Subcutaneous abdominal adipose tissue (tissue), 5 donors: ENCODE data around the gene BTG2.
"Not testable (repeated sequence)": the region's sequence is repeated elsewhere in the genome, so short reads cannot be mapped to it uniquely, and the experiment has no call there.

Source experiments
- H3K27ac ChIP-seq: one replicate; pipeline ENCODE4 v1.7.0; 2013; ENCODE audit warnings: low read depth, mild to moderate bottlenecking, inconsistent platforms, low read length, moderate library complexity
- H3K27me3 ChIP-seq, 5 donors: one replicate each; pipeline ENCODE4 v1.7.0; 2013; ENCODE audit warnings: low read length in 5 of 5, inconsistent platforms in 1 of 5; ENCODE audit not compliant: control insufficient read depth in 5 of 5, insufficient read depth in 4 of 5
- H3K36me3 ChIP-seq, 5 donors: one replicate each; pipeline ENCODE4 v1.7.0; 2013; ENCODE audit warnings: low read length in 5 of 5; ENCODE audit not compliant: control insufficient read depth in 5 of 5, insufficient read depth in 5 of 5
- H3K4me1 ChIP-seq, 5 donors: one replicate each; pipeline ENCODE4 v1.7.0; 2013; ENCODE audit warnings: low read length in 5 of 5, mild to moderate bottlenecking in 3 of 5, moderate library complexity in 1 of 5; ENCODE audit not compliant: control insufficient read depth in 5 of 5, insufficient read depth in 5 of 5
- H3K4me3 ChIP-seq, 5 donors: one replicate each; pipeline ENCODE4 v1.7.0; 2013; ENCODE audit warnings: low read length in 5 of 5, low read depth in 1 of 5
- H3K9ac ChIP-seq, 5 donors: one replicate each; pipeline ENCODE4 v1.7.0; 2013; ENCODE audit warnings: low read length in 5 of 5, mild to moderate bottlenecking in 4 of 5, moderate library complexity in 3 of 5
- H3K9me3 ChIP-seq, 5 donors: one replicate each; pipeline ENCODE4 v1.7.0; 2013; ENCODE audit warnings: low read length in 5 of 5; ENCODE audit not compliant: control insufficient read depth in 5 of 5
- donor health status: healthy.
- donor health status: healthy.
- donor health status: healthy.
- donor health status: healthy.
- donor health status: healthy.

The BTG2 gene

GRCh38 chr1:203314025-203314759, 8.9 kb downstream of the BTG2 start:
- not testable (repeated sequence) for H3K27ac ChIP-seq, H3K27me3 ChIP-seq, H3K4me3 ChIP-seq, H3K9ac ChIP-seq, H3K9me3 ChIP-seq
- peaks cover 0 to 15% (median 3%) of the 10 kb centered on the region in 5 donors for H3K36me3 ChIP-seq
- H3K4me1 ChIP-seq: peaks cover 0 to 27% (median 19%) of the 10 kb centered on the region in 5 donors

DNA sequence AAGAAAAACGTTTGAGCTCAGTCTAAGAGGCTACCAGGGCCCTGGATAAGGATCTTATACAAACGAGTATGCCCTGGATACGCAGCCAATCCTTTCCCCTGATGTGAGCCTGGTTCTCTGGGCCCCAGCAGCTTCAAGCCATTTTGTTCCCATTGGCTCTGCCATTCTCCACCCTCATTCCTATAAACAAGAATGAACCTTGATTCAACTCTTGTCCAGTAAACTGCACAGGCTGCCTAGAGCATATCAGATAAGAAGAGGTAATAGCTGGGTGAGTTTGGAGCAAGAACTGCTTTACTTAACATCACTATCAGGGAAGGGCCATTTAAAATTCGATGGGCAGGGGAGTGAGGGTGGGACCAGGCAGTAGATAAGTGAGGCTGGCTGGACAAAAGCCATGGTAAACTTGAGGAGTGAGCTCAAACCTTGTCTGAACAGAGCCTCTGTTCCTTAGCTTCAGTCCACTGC, 11.3 kb downstream of the BTG2 start:
- Histone ChIP-seq H3K4me3 (no peak overlapping the region), H3K27ac (no peak overlapping the region), H3K27me3 (no peaks in the 10 kb centered on the region), H3K9me3 (no peaks in the 10 kb centered on the region), H3K36me3 (no peaks in the 10 kb centered on the region), H3K4me1 (peaks cover 3 to 30% (median 25%) of the 10 kb centered on the region in 5 donors), H3K9ac (peak overlapping the region in 1 of 5 donors; percentile 0)

- Histone ChIP-seq H3K36me3 (no peaks in the 10 kb centered on the region), H3K4me1 (peaks cover 10 to 39% (median 33%) of the 10 kb centered on the region in 5 donors), H3K9ac (no peak overlapping the region), H3K9me3 (no peaks in the 10 kb centered on the region), H3K27ac (no peak overlapping the region), H3K27me3 (no peaks in the 10 kb centered on the region), H3K4me3 (no peak overlapping the region)
Observed at GRCh38 chr1:203317429-203318228, 12.3 kb downstream of the BTG2 start.

DNA sequence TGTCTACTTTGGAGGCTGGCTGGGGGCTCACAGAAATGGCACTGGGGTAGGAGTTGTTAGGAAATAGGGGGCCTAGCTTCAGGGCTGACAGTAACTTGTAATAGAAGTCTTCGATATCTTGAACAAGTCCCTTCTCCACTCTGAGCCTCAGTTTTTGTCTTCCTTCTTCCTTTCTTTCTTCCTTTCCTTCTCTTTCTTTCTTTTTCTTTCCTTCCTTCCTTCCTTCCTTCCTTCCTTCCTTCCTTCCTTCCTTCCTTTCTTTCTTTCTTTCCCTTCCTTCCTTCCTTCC, 12.9 kb downstream of the BTG2 start:
- peaks cover 14 to 45% (median 38%) of the 10 kb centered on the region in 5 donors for H3K4me1 ChIP-seq
- H3K9ac ChIP-seq: no peak overlapping the region
- no peak overlapping the region for H3K4me3 ChIP-seq
- no peaks in the 10 kb centered on the region for H3K27me3 ChIP-seq
- no peaks in the 10 kb centered on the region for H3K9me3 ChIP-seq
- H3K27ac ChIP-seq: no peak overlapping the region
- H3K36me3 ChIP-seq: no peaks in the 10 kb centered on the region

DNA sequence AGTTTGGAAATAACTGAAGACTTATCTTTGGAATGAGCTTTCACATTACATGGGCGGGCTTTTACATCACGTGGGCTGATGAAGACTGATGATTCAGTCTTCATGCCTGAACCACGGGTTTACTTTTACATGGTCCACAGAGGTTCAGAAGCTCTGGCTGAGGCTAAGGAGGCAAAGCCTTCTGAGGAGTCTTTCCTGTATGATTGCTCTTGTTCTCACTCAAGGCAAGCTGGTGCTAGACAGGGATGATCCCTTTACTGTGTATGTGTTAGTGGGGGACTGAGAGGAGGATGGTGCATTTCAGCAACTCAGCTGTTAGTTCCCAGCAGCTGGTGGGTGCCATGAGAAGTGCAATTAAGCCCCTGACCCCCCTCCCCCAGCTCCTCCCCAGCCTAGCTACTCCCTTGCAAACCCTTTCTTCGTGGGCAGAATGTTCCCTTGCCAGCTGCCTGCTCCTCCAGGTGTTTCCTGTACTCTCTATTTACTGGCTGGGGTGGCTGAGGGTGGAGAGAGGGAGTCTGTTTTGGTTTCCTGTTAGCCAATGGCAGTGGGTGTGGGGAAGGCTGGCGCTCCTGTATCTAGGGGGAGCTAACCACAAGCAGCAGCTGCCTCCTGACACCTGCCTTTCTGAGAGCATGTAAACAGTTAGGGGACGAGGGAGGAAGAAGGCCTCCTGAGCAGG, 15.4 kb downstream of the BTG2 start:
- Histone ChIP-seq H3K9ac (no peak overlapping the region), H3K36me3 (no peaks in the 10 kb centered on the region), H3K4me1 (peaks cover 22 to 71% (median 63%) of the 10 kb centered on the region in 5 donors), H3K27ac (peak overlapping the region; percentile 95), H3K4me3 (peak overlapping the region in 2 of 5 donors; percentile 16 to 19), H3K27me3 (no peaks in the 10 kb centered on the region), H3K9me3 (no peaks in the 10 kb centered on the region)

DNA sequence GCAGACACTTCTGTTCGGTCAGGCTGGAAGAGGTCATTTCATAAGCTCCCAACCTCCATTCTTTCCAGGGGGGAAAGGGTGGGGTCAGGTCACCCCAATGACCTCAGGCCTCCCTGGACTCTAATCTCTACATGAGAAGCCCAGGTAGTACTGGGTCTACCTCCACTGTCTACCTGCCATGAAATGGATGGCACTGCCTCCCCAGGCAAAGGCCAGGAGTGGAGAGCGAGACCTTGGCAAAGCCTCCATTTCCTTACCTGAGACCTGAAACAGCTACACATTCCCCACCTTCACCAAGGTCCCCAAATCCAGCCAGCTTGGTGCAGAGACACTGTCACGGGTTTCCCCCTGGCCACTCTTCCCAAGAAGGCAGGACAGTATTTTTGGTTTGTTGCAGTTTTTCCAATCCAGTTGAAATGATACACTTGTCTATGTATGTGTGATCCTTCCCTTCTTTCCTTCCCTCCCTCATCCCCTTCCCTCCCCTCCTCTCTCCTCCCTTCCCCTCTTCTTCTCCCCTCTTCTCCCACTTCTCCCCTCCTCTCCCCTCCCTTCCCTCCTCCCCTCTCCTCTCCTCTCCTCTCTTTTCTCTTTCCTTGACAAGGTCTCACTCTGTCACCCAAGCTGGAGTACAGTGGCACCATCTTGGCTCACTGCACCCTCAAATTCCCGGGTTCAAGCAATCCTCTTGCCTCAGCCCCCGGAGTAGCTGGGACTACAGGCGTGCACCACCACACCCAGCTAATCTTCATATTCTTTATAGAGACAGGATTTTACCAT, 16.1 kb downstream of the BTG2 start:
- Histone ChIP-seq H3K27ac (peak overlapping the region; percentile 95), H3K36me3 (no peaks in the 10 kb centered on the region), H3K27me3 (no peaks in the 10 kb centered on the region), H3K9me3 (no peaks in the 10 kb centered on the region), H3K4me1 (peaks cover 24 to 77% (median 68%) of the 10 kb centered on the region in 5 donors), H3K9ac (peak overlapping the region in 2 of 5 donors; percentile 3 to 34), H3K4me3 (peak overlapping the region in 2 of 5 donors; percentile 16 to 19)

DNA sequence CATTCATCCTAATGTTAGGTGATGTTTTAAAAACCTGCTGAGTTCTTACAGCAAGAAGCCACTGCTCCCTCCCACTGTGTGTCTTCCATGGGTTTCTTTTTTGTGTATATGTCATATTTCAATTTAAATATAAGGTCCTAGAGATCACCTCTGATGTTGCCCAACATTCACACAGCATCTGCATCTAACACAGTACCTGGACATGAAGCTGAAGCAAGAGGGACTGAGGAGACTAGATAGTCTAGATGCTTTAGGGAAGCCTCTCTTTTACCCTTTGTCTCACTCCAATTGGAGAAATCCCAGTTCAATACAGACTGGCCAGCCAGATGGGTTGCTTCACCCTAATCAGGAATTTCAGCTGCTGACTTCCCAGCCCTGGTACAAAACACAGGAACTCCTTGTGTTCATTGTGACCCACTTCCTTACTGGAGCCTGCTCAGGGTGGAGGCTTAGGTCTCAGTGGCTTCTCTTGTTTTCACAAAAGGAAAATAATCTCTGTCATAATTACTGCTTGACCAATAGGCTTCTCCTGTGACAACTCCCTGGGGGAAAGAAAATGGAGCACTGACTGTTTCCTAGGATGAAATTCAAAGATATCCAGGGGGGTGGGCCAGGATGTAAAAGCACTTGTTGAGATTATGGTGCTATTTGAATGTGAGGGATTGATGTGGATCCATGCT, 17.3 kb downstream of the BTG2 start:
- Histone ChIP-seq H3K9ac (peak overlapping the region in 3 of 5 donors; percentile 42 to 67 (median 46)), H3K36me3 (no peaks in the 10 kb centered on the region), H3K27me3 (no peaks in the 10 kb centered on the region), H3K9me3 (no peaks in the 10 kb centered on the region), H3K4me3 (no peak overlapping the region), H3K27ac (peak overlapping the region; percentile 95), H3K4me1 (peaks cover 26 to 76% (median 71%) of the 10 kb centered on the region in 5 donors)

GRCh38 chr1:203323587-203323986, 18.3 kb downstream of the BTG2 start:
- Histone ChIP-seq H3K27ac (peak overlapping the region; percentile 95), H3K4me3 (no peak overlapping the region), H3K27me3 (no peaks in the 10 kb centered on the region), H3K36me3 (no peaks in the 10 kb centered on the region), H3K9me3 (no peaks in the 10 kb centered on the region), H3K9ac (peak overlapping the region in 3 of 5 donors; percentile 42 to 67 (median 46)), H3K4me1 (peaks cover 26 to 82% (median 77%) of the 10 kb centered on the region in 5 donors)
